ENCODE data around the gene PLAGL1. TPM values are rescaled to one million over a fixed set of nuclear protein-coding genes. Genes with fewer than 3 reads are reported as not detected.

The PLAGL1 gene
- total and polyA plus RNA-seq, 2 experiments from 2014 or later: 48.6 to 88.9 TPM

- H3K4me3 ChIP-seq: no peak overlapping the region
- no peaks in the 10 kb centered on the region for H3K4me1 ChIP-seq (ENCODE audit: insufficient read depth)
- H2AFZ ChIP-seq: no peak overlapping the region
- H4K20me1 ChIP-seq (ENCODE audit: insufficient read depth, poor library complexity, severe bottlenecking): no peaks in the 10 kb centered on the region
- H3K27me3 ChIP-seq: no peaks in the 10 kb centered on the region
- no peaks in the 10 kb centered on the region for H3K9me3 ChIP-seq (ENCODE audit: low read depth)
- no peaks in the 10 kb centered on the region for H3K9me2 ChIP-seq (replicated peaks; ENCODE audit: insufficient read depth)
- no peak overlapping the region for H3K27ac ChIP-seq
- no peak for DNase-seq (ENCODE audit: low spot score)
- no peak overlapping the region for H3K4me2 ChIP-seq
- H3K36me3 ChIP-seq (replicated peaks; ENCODE audit: insufficient read depth, low read depth): no peaks in the 10 kb centered on the region
- no peak for TF ChIP-seq EZH2phosphoT487 (IDR thresholded peaks at IDR 0.05; ENCODE audit: low read depth, severe bottlenecking, unreplicated experiment)
- no peak for TF ChIP-seq CTCF (IDR thresholded peaks at IDR 0.05; ENCODE audit: poor library complexity)
- TF ChIP-seq EZH2 (IDR thresholded peaks at IDR 0.05; ENCODE audit: borderline replicate concordance): no peak
- 89% methylated on average over 1 of the region's 1 CpG for WGBS (ENCODE audit: low lambda C conversion rate, missing lambda C conversion rate)
- no peaks in the 10 kb centered on the region for H3K79me2 ChIP-seq
Observed at GRCh38 chr6:143912671-143913070, 95.4 kb downstream of the PLAGL1 start.

- Histone ChIP-seq H4K20me1 (ENCODE audit: insufficient read depth, poor library complexity, severe bottlenecking) (no peaks in the 10 kb centered on the region), H3K4me2 (no peak overlapping the region), H2AFZ (no peak overlapping the region), H3K4me3 (no peak overlapping the region), H3K9me2 (replicated peaks; ENCODE audit: insufficient read depth) (no peaks in the 10 kb centered on the region), H3K4me1 (ENCODE audit: insufficient read depth) (no peaks in the 10 kb centered on the region), H3K27me3 (no peaks in the 10 kb centered on the region), H3K9me3 (ENCODE audit: low read depth) (no peaks in the 10 kb centered on the region), H3K36me3 (replicated peaks; ENCODE audit: insufficient read depth, low read depth) (no peaks in the 10 kb centered on the region), H3K27ac (no peak overlapping the region), H3K79me2 (no peaks in the 10 kb centered on the region)
- no peak for TF ChIP-seq CTCF (IDR thresholded peaks at IDR 0.05; ENCODE audit: poor library complexity)
- TF ChIP-seq EZH2 (IDR thresholded peaks at IDR 0.05; ENCODE audit: borderline replicate concordance): no peak
- TF ChIP-seq EZH2phosphoT487 (IDR thresholded peaks at IDR 0.05; ENCODE audit: low read depth, severe bottlenecking, unreplicated experiment): no peak
- no peak for DNase-seq (ENCODE audit: low spot score)
- 95% methylated on average over 1 of the region's 1 CpG for WGBS (ENCODE audit: low lambda C conversion rate, missing lambda C conversion rate)
Observed at GRCh38 chr6:143911028-143911427, 97.0 kb downstream of the PLAGL1 start.

GRCh38 chr6:143902827-143903226 lies 105.2 kb downstream of the PLAGL1 start:
- H3K4me1 ChIP-seq (ENCODE audit: insufficient read depth): peaks cover 5% of the 10 kb centered on the region
- no peak overlapping the region for H2AFZ ChIP-seq
- no peak overlapping the region for H3K4me3 ChIP-seq
- peak overlapping the region; percentile 23 for H3K4me2 ChIP-seq
- H3K79me2 ChIP-seq: no peaks in the 10 kb centered on the region
- DNase-seq (ENCODE audit: low spot score): no peak
- H3K27ac ChIP-seq: peak overlapping the region; percentile 65
- no peaks in the 10 kb centered on the region for H4K20me1 ChIP-seq (ENCODE audit: insufficient read depth, poor library complexity, severe bottlenecking)
- H3K36me3 ChIP-seq (replicated peaks; ENCODE audit: insufficient read depth, low read depth): no peaks in the 10 kb centered on the region
- H3K9me2 ChIP-seq (replicated peaks; ENCODE audit: insufficient read depth): no peaks in the 10 kb centered on the region
- H3K27me3 ChIP-seq: no peaks in the 10 kb centered on the region
- TF ChIP-seq EZH2 (IDR thresholded peaks at IDR 0.05; ENCODE audit: borderline replicate concordance): no peak
- no peak for TF ChIP-seq EZH2phosphoT487 (IDR thresholded peaks at IDR 0.05; ENCODE audit: low read depth, severe bottlenecking, unreplicated experiment)
- TF ChIP-seq CTCF (IDR thresholded peaks at IDR 0.05; ENCODE audit: poor library complexity): no peak
- WGBS (ENCODE audit: low lambda C conversion rate, missing lambda C conversion rate): 96% methylated on average over 2 of the region's 2 CpGs
- no peaks in the 10 kb centered on the region for H3K9me3 ChIP-seq (ENCODE audit: low read depth)

All from hepatocyte (in vitro differentiated cells).